ENCODE data around the gene PPP2R5B. TPM values are rescaled to one million over a fixed set of nuclear protein-coding genes. Genes with fewer than 3 reads are reported as not detected.

The PPP2R5B gene
- total RNA-seq, 4 donors from 2014 or later = 17.2 to 34.2 (median 24.3) TPM

DNA sequence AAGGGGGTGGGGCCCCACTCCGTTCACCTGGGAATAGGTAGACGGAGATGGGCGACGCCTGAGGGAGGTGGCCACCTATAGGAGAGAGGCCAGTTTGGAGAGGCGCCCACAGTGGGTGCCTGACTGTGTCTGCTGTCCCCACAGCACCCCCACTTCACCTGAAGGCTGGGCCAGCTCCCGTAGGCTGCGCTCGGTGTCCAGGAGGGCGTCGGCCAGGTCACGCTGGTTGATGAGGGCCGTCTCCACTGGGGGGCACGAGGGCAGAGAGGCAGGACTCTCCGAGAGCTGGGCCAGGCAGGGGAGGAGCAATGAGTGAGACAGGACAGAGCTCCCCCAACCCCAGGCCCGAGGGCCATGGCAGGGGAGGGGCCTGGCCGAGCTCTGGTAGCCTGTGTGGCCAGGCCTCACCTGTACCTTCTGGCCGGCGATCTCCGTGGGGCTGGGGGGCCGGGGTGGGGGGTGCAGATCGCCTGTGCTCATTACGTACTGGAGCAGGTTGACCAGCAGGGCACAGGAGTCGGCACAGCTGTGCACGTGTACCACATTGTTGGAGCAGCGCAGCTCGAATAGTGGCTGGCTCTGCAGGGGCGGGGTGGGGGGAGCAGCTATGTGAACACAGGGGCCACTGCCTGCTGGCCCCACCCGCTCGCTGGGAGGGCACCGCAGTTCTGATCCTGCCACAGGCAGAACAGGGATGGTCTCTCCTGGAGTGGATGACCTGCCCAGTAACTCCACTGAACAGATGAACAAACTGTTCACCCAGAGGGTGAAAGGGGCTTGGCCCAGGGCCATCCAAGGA, 22.2 kb upstream of the PPP2R5B start:
- TF ChIP-seq, protein P1, sequence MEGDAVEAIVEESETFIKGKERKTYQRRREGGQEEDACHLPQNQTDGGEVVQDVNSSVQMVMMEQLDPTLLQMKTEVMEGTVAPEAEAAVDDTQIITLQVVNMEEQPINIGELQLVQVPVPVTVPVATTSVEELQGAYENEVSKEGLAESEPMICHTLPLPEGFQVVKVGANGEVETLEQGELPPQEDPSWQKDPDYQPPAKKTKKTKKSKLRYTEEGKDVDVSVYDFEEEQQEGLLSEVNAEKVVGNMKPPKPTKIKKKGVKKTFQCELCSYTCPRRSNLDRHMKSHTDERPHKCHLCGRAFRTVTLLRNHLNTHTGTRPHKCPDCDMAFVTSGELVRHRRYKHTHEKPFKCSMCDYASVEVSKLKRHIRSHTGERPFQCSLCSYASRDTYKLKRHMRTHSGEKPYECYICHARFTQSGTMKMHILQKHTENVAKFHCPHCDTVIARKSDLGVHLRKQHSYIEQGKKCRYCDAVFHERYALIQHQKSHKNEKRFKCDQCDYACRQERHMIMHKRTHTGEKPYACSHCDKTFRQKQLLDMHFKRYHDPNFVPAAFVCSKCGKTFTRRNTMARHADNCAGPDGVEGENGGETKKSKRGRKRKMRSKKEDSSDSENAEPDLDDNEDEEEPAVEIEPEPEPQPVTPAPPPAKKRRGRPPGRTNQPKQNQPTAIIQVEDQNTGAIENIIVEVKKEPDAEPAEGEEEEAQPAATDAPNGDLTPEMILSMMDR (IDR thresholded peaks at IDR 0.05 in 4 of 5, conservative IDR thresholded peaks at IDR 0.05 in 1 of 5) = no peak
- no peak for TF ChIP-seq POLR2A (IDR thresholded peaks at IDR 0.05)
- no peak overlapping the region for H3K27ac ChIP-seq
- no peaks in the 10 kb centered on the region for H3K4me1 ChIP-seq
- no peak for DNase-seq
- H3K9me3 ChIP-seq = no peaks in the 10 kb centered on the region
- in situ Hi-C loops (cut with MboI; ENCODE audit: low sequenced_read_pairs in 4 of 4) (no loop called here), intact Hi-C loops (cut with DNase I; ENCODE audit: low total_unique reads) (no loop called here)
- no peak for ATAC-seq
- no peaks in the 10 kb centered on the region for H3K27me3 ChIP-seq
- no peak overlapping the region for H3K4me3 ChIP-seq
- peaks cover 7 to 84% of the 10 kb centered on the region in 2 donors for H3K36me3 ChIP-seq

DNA sequence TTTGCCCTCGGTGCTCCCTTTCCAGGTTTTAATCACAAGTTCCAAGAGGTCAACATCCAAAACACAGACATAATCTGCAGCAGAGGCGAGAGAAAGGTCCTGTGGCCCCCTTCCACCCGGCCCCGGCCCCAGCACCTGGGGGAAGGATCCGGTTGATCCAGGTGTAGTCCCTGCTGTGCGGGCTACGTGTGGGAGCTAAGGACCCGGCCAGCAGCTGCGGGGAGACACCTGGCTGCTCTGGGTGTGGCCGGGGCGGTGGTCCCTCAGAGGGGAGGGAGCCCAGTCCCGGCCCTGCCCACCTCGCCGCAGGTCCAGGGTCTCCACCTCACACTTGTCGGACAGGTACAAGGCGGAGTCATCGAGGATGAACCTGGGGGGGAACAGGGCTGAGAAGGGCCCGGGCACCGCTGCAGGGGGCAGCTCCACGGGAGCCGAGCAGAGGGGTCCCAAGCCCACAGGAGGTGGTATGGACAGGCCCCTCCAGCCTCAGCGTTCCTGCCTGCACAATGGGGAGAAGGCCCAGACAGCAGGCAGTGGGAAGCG, 21.1 kb upstream of the PPP2R5B start:
- H3K4me3 ChIP-seq = no peak overlapping the region
- no peaks in the 10 kb centered on the region for H3K9me3 ChIP-seq
- no peak for DNase-seq
- TF ChIP-seq POLR2A (IDR thresholded peaks at IDR 0.05) = no peak
- TF ChIP-seq, protein P1 (IDR thresholded peaks at IDR 0.05 in 4 of 5, conservative IDR thresholded peaks at IDR 0.05 in 1 of 5) = no peak
- H3K4me1 ChIP-seq = no peaks in the 10 kb centered on the region
- in situ Hi-C loops (cut with MboI; ENCODE audit: low sequenced_read_pairs in 4 of 4) = no loop called here
- H3K27ac ChIP-seq = no peak overlapping the region
- H3K36me3 ChIP-seq = peaks cover 7 to 84% of the 10 kb centered on the region in 2 donors
- ATAC-seq = no peak
- H3K27me3 ChIP-seq = no peaks in the 10 kb centered on the region
- intact Hi-C loops (cut with DNase I; ENCODE audit: low total_unique reads) = no loop called here

DNA sequence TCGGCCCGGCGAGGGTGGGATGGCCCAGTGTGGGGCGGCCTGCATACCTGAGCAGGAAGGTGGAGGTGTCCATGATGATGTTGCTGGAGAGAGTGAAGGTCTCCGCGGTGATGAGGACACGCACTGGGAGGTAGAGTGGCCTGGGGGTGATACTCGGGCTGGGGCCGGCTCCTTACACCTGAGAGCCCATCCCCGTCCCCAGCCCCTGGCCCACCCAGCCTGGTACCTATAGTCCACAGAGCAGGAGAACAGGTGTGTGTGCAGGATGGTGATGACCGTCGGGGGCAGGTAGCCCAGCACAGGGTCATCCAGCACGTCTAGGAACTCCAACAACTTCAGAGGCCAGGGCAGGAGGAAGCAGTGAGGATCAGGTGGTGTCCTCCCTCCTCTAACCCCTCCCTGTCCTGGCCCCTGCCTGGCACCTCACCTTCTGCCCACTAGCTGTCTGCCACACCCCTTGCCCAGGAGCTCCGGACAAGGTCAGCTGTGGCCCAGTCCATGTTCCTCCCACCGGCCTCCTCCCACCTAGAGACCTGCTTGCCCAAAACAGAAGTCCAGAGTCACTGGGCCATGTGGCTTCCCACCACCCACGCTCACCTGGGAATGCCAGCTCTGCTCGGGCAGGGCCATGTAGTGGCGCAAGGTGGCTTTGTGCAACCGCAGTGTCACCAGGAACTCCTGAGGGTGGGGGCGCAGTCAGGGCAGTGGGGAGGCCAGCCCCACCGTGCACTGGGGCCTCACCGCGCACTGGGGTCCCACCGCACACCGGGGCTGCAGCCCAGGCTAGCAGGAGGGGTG, 18.8 kb upstream of the PPP2R5B start:
- no peak for ATAC-seq
- H3K9me3 ChIP-seq = no peaks in the 10 kb centered on the region
- in situ Hi-C loops (cut with MboI; ENCODE audit: low sequenced_read_pairs in 4 of 4) (no loop called here), intact Hi-C loops (cut with DNase I; ENCODE audit: low total_unique reads) (no loop called here)
- H3K4me3 ChIP-seq = no peak overlapping the region
- H3K4me1 ChIP-seq = no peaks in the 10 kb centered on the region
- DNase-seq = no peak
- H3K27ac ChIP-seq = no peak overlapping the region
- H3K27me3 ChIP-seq = no peaks in the 10 kb centered on the region
- H3K36me3 ChIP-seq = peaks cover 7 to 96% of the 10 kb centered on the region in 2 donors
- no peak for TF ChIP-seq POLR2A (IDR thresholded peaks at IDR 0.05)
- TF ChIP-seq, protein P1 (IDR thresholded peaks at IDR 0.05 in 4 of 5, conservative IDR thresholded peaks at IDR 0.05 in 1 of 5) = no peak

DNA sequence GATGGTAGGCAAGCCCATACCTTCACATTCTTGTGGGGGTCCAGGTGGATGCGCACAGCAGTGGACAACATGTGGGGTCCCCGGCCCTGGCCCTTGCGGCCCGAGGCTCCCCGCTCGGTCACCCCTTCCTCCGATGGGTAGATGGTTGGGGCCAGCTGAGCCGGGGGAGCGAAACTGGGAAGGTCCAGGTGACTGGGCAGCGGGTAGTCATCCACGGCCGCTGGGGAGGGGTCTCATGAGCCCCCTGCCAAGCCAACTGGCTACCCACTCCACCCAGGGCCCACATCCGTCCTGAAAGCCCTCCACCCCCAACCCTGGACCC, 18.2 kb upstream of the PPP2R5B start:
- intact Hi-C loops (cut with DNase I; ENCODE audit: low total_unique reads) (no loop called here), in situ Hi-C loops (cut with MboI; ENCODE audit: low sequenced_read_pairs in 4 of 4) (no loop called here)
- Histone ChIP-seq H3K27ac (no peak overlapping the region), H3K9me3 (no peaks in the 10 kb centered on the region), H3K4me3 (no peak overlapping the region), H3K27me3 (no peaks in the 10 kb centered on the region), H3K36me3 (peaks cover 7 to 99% of the 10 kb centered on the region in 2 donors), H3K4me1 (no peaks in the 10 kb centered on the region)
- ATAC-seq (no peak), DNase-seq (no peak)
- TF ChIP-seq, protein P1 (IDR thresholded peaks at IDR 0.05 in 4 of 5, conservative IDR thresholded peaks at IDR 0.05 in 1 of 5) = no peak
- no peak for TF ChIP-seq POLR2A (IDR thresholded peaks at IDR 0.05)
